Activated CD4-positive, alpha-beta T cell treated with anti-CD3 and anti-CD28 coated beads, Interleukin-2, amount 10 ng/mL, durations not matched to agents 7 days and 5 days (primary cell): ENCODE results near the gene NCKAP1. TPM values are rescaled to one million over a fixed set of nuclear protein-coding genes. Genes with fewer than 3 reads are reported as not detected.
"Not testable (repeated sequence)": the region's sequence is repeated elsewhere in the genome, so short reads cannot be mapped to it uniquely, and the experiment has no call there.

Experiments
- CTCF ChIA-PET: fragments of 350-600 bp; sonication (Branson Sonifier 250); formaldehyde crosslinking; loops from one replicate; lab custom pipeline; 2021; ENCODE audit warnings: antibody characterized with exemption; lab: Charles Lee
- POLR2A ChIA-PET: fragments of 350-600 bp; sonication (Branson Sonifier 250); formaldehyde crosslinking; loops from one replicate; lab custom pipeline; 2021; ENCODE audit warnings: antibody characterized with exemption; lab: Charles Lee
- DNase-seq: peaks from one replicate; pipeline ENCODE4 v3.0.0-alpha.2; 2020
- H3K27ac Mint-ChIP-seq: one replicate; pipeline ENCODE4 v1.8.0; 2021; ENCODE audit warnings: mild to moderate bottlenecking, moderate library complexity, mixed read lengths
- H3K27me3 Mint-ChIP-seq: one replicate; pipeline ENCODE4 v1.8.0; 2021; ENCODE audit warnings: mixed read lengths
- H3K36me3 Mint-ChIP-seq: one replicate; pipeline ENCODE4 v1.8.0; 2021; ENCODE audit warnings: low read depth, mixed read lengths
- H3K4me1 Mint-ChIP-seq: one replicate; pipeline ENCODE4 v1.8.0; 2021; ENCODE audit warnings: mixed read lengths
- H3K4me3 Mint-ChIP-seq: one replicate; pipeline ENCODE4 v1.8.0; 2021; ENCODE audit warnings: mild to moderate bottlenecking, moderate library complexity, mixed read lengths
- H3K9me3 Mint-ChIP-seq: one replicate; pipeline ENCODE4 v1.8.0; 2021; ENCODE audit warnings: mixed read lengths
- total RNA-seq, 2 experiments: library from RNA; stranded (reverse); gene quantifications; one replicate each; pipeline ENCODE4 v1.2.3, GENCODE V29; 2021

Gene NCKAP1
- total RNA-seq, 2 experiments from 2014 or later: 0.87 to 0.92 TPM

- POLR2A ChIA-PET: interaction anchor here (0.7 kb wide), 1 partner anchor 233 kb away, joined by 3 read pairs; no protein-coding TSS in a partner anchor
- DNase-seq: no peak
- Mint-ChIP-seq H3K4me3 (no peak overlapping the region), H3K9me3 (no peaks in the 10 kb centered on the region), H3K36me3 (no peaks in the 10 kb centered on the region), H3K4me1 (no peaks in the 10 kb centered on the region), H3K27me3 (peaks cover 22% of the 10 kb centered on the region), H3K27ac (no peak overlapping the region)
- CTCF ChIA-PET: interaction anchor here (0.7 kb wide), 1 partner anchor 24 kb away, joined by 3 read pairs; no protein-coding TSS in a partner anchor
These were observed 21.3 kb upstream of the NCKAP1 start for GRCh38 chr2:183059561-183059960.

- CTCF ChIA-PET: interaction anchor here (0.7 kb wide), 1 partner anchor 36 kb away, joined by 4 read pairs; no protein-coding TSS in a partner anchor
- Mint-ChIP-seq H3K9me3 (no peaks in the 10 kb centered on the region), H3K4me1 (no peaks in the 10 kb centered on the region), H3K27ac (no peak overlapping the region), H3K4me3 (no peak overlapping the region), H3K36me3 (no peaks in the 10 kb centered on the region), H3K27me3 (peaks cover 26% of the 10 kb centered on the region)
- DNase-seq: no peak
- POLR2A ChIA-PET: no interaction called here
These were observed 19.2 kb upstream of the NCKAP1 start for GRCh38 chr2:183057333-183057985.

- Mint-ChIP-seq H3K27ac (no peak overlapping the region), H3K27me3 (peaks cover 33% of the 10 kb centered on the region), H3K4me3 (no peak overlapping the region), H3K9me3 (no peaks in the 10 kb centered on the region), H3K36me3 (no peaks in the 10 kb centered on the region), H3K4me1 (no peaks in the 10 kb centered on the region)
- POLR2A ChIA-PET: no interaction called here
- DNase-seq: no peak
- CTCF ChIA-PET: no interaction called here
These were observed 11.2 kb upstream of the NCKAP1 start for GRCh38 chr2:183049420-183049819.

GRCh38 chr2:183047486-183048125 is 9.3 kb upstream of the NCKAP1 start:
- H3K27me3 Mint-ChIP-seq: peaks cover 33% of the 10 kb centered on the region
- POLR2A ChIA-PET, H3K4me3 Mint-ChIP-seq, H3K9me3 Mint-ChIP-seq, CTCF ChIA-PET, DNase-seq, H3K4me1 Mint-ChIP-seq, H3K27ac Mint-ChIP-seq, H3K36me3 Mint-ChIP-seq: not testable (repeated sequence)

- H3K9me3 Mint-ChIP-seq, H3K36me3 Mint-ChIP-seq, H3K27ac Mint-ChIP-seq, H3K4me3 Mint-ChIP-seq, POLR2A ChIA-PET, H3K4me1 Mint-ChIP-seq, DNase-seq, CTCF ChIA-PET: not testable (repeated sequence)
- H3K27me3 Mint-ChIP-seq: peaks cover 57% of the 10 kb centered on the region
These were observed 5.3 kb upstream of the NCKAP1 start for GRCh38 chr2:183043580-183043979.

- Mint-ChIP-seq H3K9me3 (no peaks in the 10 kb centered on the region), H3K4me3 (no peak overlapping the region), H3K4me1 (peaks cover 24% of the 10 kb centered on the region), H3K27ac (no peak overlapping the region), H3K27me3 (peaks cover 73% of the 10 kb centered on the region), H3K36me3 (no peaks in the 10 kb centered on the region)
- no peak for DNase-seq
- POLR2A ChIA-PET: no interaction called here
- CTCF ChIA-PET: no interaction called here
These were observed 2.3 kb upstream of the NCKAP1 start for GRCh38 chr2:183040604-183041003.

- peak; percentile 35 for DNase-seq
- H3K27ac Mint-ChIP-seq: no peak overlapping the region
- ChIA-PET POLR2A (no interaction called here), CTCF (interaction anchor here (0.7 to 1.0 kb wide), 3 partner anchors 17 to 58 kb away, joined by 3 to 4 read pairs (median 3); partner anchors contain the start of gene DUSP19)
- H3K4me3 Mint-ChIP-seq: peak overlapping the region; percentile 75
- H3K4me1 Mint-ChIP-seq: peaks cover 28% of the 10 kb centered on the region
- H3K9me3 Mint-ChIP-seq: no peaks in the 10 kb centered on the region
- H3K27me3 Mint-ChIP-seq: peaks cover 75% of the 10 kb centered on the region
- H3K36me3 Mint-ChIP-seq: no peaks in the 10 kb centered on the region
These were observed 510 bp downstream of the NCKAP1 start for GRCh38 chr2:183037553-183038340.

- no peak overlapping the region for H3K27ac Mint-ChIP-seq
- ChIA-PET CTCF (interaction anchor here (0.7 to 1.0 kb wide), 3 partner anchors 16 to 59 kb away, joined by 3 to 4 read pairs (median 3); partner anchors contain the start of gene DUSP19), POLR2A (no interaction called here)
These were observed 1.1 kb downstream of the NCKAP1 start for GRCh38 chr2:183037074-183037552.

GRCh38 chr2:183035954-183036669 is 2.1 kb downstream of the NCKAP1 start:
- H3K4me3 Mint-ChIP-seq: peak overlapping the region; percentile 20
- no peak for DNase-seq
- ChIA-PET CTCF (interaction anchor here (0.6 kb wide), 1 partner anchor 367 kb away, joined by 5 read pairs; no protein-coding TSS in a partner anchor), POLR2A (no interaction called here)
- no peaks in the 10 kb centered on the region for H3K9me3 Mint-ChIP-seq
- no peak overlapping the region for H3K27ac Mint-ChIP-seq
- H3K36me3 Mint-ChIP-seq: no peaks in the 10 kb centered on the region
- H3K4me1 Mint-ChIP-seq: peaks cover 28% of the 10 kb centered on the region
- H3K27me3 Mint-ChIP-seq: peaks cover 73% of the 10 kb centered on the region

More at GRCh38 chr2:183037074-183037552, 1.1 kb downstream of the NCKAP1 start:
- Mint-ChIP-seq H3K36me3 (no peaks in the 10 kb centered on the region), H3K4me1 (peaks cover 28% of the 10 kb centered on the region), H3K9me3 (no peaks in the 10 kb centered on the region), H3K27me3 (peaks cover 73% of the 10 kb centered on the region), H3K4me3 (peak overlapping the region; percentile 62)
- no peak for DNase-seq

GRCh38 chr2:183035298-183035953 is 2.8 kb downstream of the NCKAP1 start:
- peaks cover 28% of the 10 kb centered on the region for H3K4me1 Mint-ChIP-seq
- CTCF ChIA-PET: interaction anchor here (0.6 kb wide), 1 partner anchor 24 kb away, joined by 3 read pairs; no protein-coding TSS in a partner anchor
- H3K27me3 Mint-ChIP-seq: peaks cover 71% of the 10 kb centered on the region
- POLR2A ChIA-PET: no interaction called here
- H3K4me3 Mint-ChIP-seq: no peak overlapping the region
- no peak overlapping the region for H3K27ac Mint-ChIP-seq
- no peaks in the 10 kb centered on the region for H3K9me3 Mint-ChIP-seq
- DNase-seq: no peak
- no peaks in the 10 kb centered on the region for H3K36me3 Mint-ChIP-seq

- peaks cover 73% of the 10 kb centered on the region for H3K27me3 Mint-ChIP-seq
- ChIA-PET CTCF (interaction anchor here (0.6 kb wide), 1 partner anchor 25 kb away, joined by 3 read pairs; no protein-coding TSS in a partner anchor), POLR2A (no interaction called here)
- H3K36me3 Mint-ChIP-seq: no peaks in the 10 kb centered on the region
- no peaks in the 10 kb centered on the region for H3K9me3 Mint-ChIP-seq
- peaks cover 28% of the 10 kb centered on the region for H3K4me1 Mint-ChIP-seq
- no peak overlapping the region for H3K27ac Mint-ChIP-seq
- H3K4me3 Mint-ChIP-seq: no peak overlapping the region
- DNase-seq: no peak
These were observed 3.5 kb downstream of the NCKAP1 start for GRCh38 chr2:183034806-183035205.

- ChIA-PET CTCF (no interaction called here), POLR2A (no interaction called here)
- H3K4me1 Mint-ChIP-seq: peaks cover 26% of the 10 kb centered on the region
- H3K36me3 Mint-ChIP-seq: no peaks in the 10 kb centered on the region
- H3K9me3 Mint-ChIP-seq: no peaks in the 10 kb centered on the region
- no peak for DNase-seq
- peaks cover 75% of the 10 kb centered on the region for H3K27me3 Mint-ChIP-seq
- H3K4me3 Mint-ChIP-seq: no peak overlapping the region
- H3K27ac Mint-ChIP-seq: no peak overlapping the region
These were observed 4.3 kb downstream of the NCKAP1 start for GRCh38 chr2:183033951-183034350.
